Activated CD8-positive, alpha-beta memory T cell treated with anti-CD3 and anti-CD28 coated beads for 48 hours (primary cell): ENCODE data around the gene RXFP3.
"Not testable (repeated sequence)": the region's sequence is repeated elsewhere in the genome, so short reads cannot be mapped to it uniquely, and the experiment has no call there.

Experiments used
- DNase-seq, 3 experiments: peaks; one replicate each; pipeline ENCODE4 v3.0.0-alpha.2; 2020; ENCODE audit warnings: low read depth in 2 of 3, low spot score in 2 of 3

Gene RXFP3

GRCh38 chr5:33936381-33937016 is at the start of gene RXFP3:
Gene RXFP3 (plus strand): TSS chr5:33936386. CDS start chr5:33936741, 355 bp downstream.
- no peak for DNase-seq

- DNase-seq: no peak
Measured at GRCh38 chr5:33887268-33887667, 48.9 kb upstream of the RXFP3 start.

GRCh38 chr5:33888587-33888986 is 47.6 kb upstream of the RXFP3 start:
- no peak for DNase-seq

GRCh38 chr5:33890131-33891032 is 45.8 kb upstream of the RXFP3 start:
- no peak for DNase-seq

GRCh38 chr5:33891446-33891787 is 44.8 kb upstream of the RXFP3 start:
- DNase-seq: no peak

- no peak for DNase-seq
Measured at GRCh38 chr5:33891788-33892619, 44.2 kb upstream of the RXFP3 start, which contains the start of gene ADAMTS12. Gene ADAMTS12 (minus strand): TSS chr5:33891990. CDS start chr5:33891856, 134 bp downstream.

GRCh38 chr5:33892620-33893137 is 43.5 kb upstream of the RXFP3 start:
- no peak for DNase-seq

GRCh38 chr5:33894566-33894965 is 41.6 kb upstream of the RXFP3 start:
- no peak for DNase-seq

GRCh38 chr5:33901156-33901555 is 35.0 kb upstream of the RXFP3 start:
- DNase-seq: no peak

- no peak for DNase-seq
Measured at GRCh38 chr5:33903118-33903517, 33.1 kb upstream of the RXFP3 start.

GRCh38 chr5:33905381-33905780 is 30.8 kb upstream of the RXFP3 start:
- no peak for DNase-seq

GRCh38 chr5:33906248-33906647 is 29.9 kb upstream of the RXFP3 start:
- not testable (repeated sequence) for DNase-seq

- not testable (repeated sequence) for DNase-seq
Measured at GRCh38 chr5:33914844-33915243, 21.3 kb upstream of the RXFP3 start.

- DNase-seq: no peak
Measured at GRCh38 chr5:33921002-33921401, 15.2 kb upstream of the RXFP3 start.

- no peak for DNase-seq
Measured at GRCh38 chr5:33925278-33925677, 10.9 kb upstream of the RXFP3 start.

- no peak for DNase-seq
Measured at GRCh38 chr5:33927685-33928084, 8.5 kb upstream of the RXFP3 start.

- no peak for DNase-seq
Measured at GRCh38 chr5:33928283-33928682, 7.9 kb upstream of the RXFP3 start.

- DNase-seq: no peak
Measured at GRCh38 chr5:33929925-33930690, 6.1 kb upstream of the RXFP3 start.

GRCh38 chr5:33931136-33931535 is 5.0 kb upstream of the RXFP3 start:
- no peak for DNase-seq

GRCh38 chr5:33933723-33934169 is 2.4 kb upstream of the RXFP3 start:
- DNase-seq: no peak
